ENCODE measurements around the gene SPACA7. TPM values are rescaled to one million over a fixed set of nuclear protein-coding genes. Genes with fewer than 3 reads are reported as not detected.
"Not testable (repeated sequence)": the region's sequence is repeated elsewhere in the genome, so short reads cannot be mapped to it uniquely, and the experiment has no call there.

SPACA7 gene
- total RNA-seq, 2 experiments from 2014 or later, result not detected

DNA sequence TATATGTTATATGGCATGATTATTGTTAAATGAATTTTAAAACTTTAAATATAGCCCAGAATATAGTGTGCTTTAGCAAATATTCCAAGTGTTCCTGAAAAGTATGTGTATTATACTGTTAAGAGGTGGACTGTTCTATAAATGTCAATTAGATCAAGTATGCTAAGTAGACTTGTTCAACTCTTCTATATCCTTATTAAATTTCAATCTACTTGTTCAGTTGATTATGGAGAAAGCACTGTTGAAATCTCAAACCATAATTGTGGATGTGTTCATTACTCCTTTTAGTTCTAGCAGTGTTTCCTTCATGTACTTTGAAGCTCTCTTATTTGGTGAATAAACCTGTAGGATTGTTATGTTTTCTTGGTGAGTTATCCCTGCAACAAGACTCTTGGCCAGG is 52.5 kb downstream of the SPACA7 start:
- no peak overlapping the region for H3K27ac Mint-ChIP-seq
- peaks cover 3% of the 10 kb centered on the region for H3K27me3 Mint-ChIP-seq
- ChIA-PET CTCF (no interaction called here), POLR2A (no interaction called here)
- DNase-seq, result no peak
- no peaks in the 10 kb centered on the region for H3K4me1 Mint-ChIP-seq (ENCODE audit: low read depth)
- intact Hi-C loops (cut with micrococcal nuclease), result no loop called here
- no peaks in the 10 kb centered on the region for H3K36me3 Mint-ChIP-seq (ENCODE audit: low read depth)
- no peak for ATAC-seq
- TF ChIP-seq, protein P1, sequence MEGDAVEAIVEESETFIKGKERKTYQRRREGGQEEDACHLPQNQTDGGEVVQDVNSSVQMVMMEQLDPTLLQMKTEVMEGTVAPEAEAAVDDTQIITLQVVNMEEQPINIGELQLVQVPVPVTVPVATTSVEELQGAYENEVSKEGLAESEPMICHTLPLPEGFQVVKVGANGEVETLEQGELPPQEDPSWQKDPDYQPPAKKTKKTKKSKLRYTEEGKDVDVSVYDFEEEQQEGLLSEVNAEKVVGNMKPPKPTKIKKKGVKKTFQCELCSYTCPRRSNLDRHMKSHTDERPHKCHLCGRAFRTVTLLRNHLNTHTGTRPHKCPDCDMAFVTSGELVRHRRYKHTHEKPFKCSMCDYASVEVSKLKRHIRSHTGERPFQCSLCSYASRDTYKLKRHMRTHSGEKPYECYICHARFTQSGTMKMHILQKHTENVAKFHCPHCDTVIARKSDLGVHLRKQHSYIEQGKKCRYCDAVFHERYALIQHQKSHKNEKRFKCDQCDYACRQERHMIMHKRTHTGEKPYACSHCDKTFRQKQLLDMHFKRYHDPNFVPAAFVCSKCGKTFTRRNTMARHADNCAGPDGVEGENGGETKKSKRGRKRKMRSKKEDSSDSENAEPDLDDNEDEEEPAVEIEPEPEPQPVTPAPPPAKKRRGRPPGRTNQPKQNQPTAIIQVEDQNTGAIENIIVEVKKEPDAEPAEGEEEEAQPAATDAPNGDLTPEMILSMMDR (IDR thresholded peaks at IDR 0.05), result no peak
- peaks cover 14% of the 10 kb centered on the region for H3K9me3 Mint-ChIP-seq
- no peak overlapping the region for H3K4me3 Mint-ChIP-seq

DNA sequence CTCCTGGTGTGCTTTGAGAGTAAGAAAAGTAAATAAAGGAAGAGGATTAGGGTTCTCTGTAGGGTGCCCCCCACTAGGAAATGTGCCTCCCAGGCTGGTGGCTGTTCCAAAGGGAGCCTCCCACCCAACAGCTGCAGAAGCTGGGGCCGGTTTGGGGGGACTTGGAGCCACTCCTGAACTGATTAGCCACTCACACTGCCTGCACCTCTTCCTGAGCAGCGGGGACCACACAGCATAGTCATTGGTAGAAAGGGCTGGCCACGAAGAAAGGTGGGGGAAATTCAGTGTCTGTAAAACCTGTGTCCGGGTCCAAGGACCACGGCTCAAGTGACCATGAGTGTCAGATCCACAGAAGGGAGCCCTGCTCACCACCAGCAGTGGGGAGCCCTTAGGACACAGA is 55.6 kb downstream of the SPACA7 start:
- H3K36me3 Mint-ChIP-seq (ENCODE audit: low read depth), result no peaks in the 10 kb centered on the region
- POLR2A ChIA-PET, result no interaction called here
- CTCF ChIA-PET, result no interaction called here
- no peaks in the 10 kb centered on the region for H3K4me1 Mint-ChIP-seq (ENCODE audit: low read depth)
- intact Hi-C loops (cut with micrococcal nuclease), result no loop called here
- ATAC-seq, result no peak
- no peak for DNase-seq
- H3K27me3 Mint-ChIP-seq, result peaks cover 4% of the 10 kb centered on the region
- no peak overlapping the region for H3K4me3 Mint-ChIP-seq
- no peak overlapping the region for H3K27ac Mint-ChIP-seq
- peaks cover 11% of the 10 kb centered on the region for H3K9me3 Mint-ChIP-seq
- TF ChIP-seq, protein P1 (IDR thresholded peaks at IDR 0.05), result no peak

DNA sequence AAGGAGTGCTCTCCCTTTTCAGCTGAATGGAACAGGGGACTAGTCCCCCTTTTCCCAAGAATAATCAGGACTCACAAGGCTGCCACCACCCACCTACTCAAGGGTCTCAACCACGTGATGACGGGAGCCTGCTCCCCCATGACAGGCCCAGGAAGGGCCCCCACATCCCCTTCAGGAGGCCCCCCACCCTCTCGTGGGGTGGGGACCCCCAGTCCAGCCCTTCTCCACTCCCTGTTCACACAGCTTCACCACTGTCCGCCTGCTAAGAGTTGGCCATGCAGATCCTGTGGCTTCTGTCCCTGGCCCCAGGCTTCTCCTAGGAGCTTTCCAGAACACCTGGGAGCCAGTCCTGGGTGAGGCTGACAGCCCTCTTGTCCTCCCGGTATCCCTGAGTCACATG is 56.6 kb downstream of the SPACA7 start:
- H3K4me3 Mint-ChIP-seq; POLR2A ChIA-PET; H3K9me3 Mint-ChIP-seq; ATAC-seq; intact Hi-C loops (cut with micrococcal nuclease); H3K27me3 Mint-ChIP-seq; H3K27ac Mint-ChIP-seq; CTCF ChIA-PET; H3K4me1 Mint-ChIP-seq (ENCODE audit: low read depth); H3K36me3 Mint-ChIP-seq (ENCODE audit: low read depth); DNase-seq: not testable (repeated sequence)

DNA sequence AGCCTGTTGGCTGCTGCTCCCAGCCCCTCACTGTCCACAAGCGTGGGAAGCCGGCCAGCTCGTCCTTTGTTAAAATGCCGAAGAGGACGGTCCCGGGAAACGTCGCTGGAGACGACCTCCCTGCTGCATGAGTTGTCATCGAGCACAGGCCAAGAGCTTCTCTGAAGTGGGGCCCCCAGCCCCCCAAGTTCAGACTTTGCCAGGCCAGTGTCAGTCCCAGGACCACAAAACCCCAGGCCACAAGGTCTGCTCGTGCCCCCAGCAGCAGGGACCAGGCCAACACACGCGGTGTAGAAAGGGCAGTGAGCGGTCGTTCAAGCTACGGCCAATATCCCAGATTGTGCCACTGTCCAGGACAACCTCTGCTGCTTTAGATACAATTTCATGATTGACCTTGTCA is 57.4 kb downstream of the SPACA7 start:
- H3K27ac Mint-ChIP-seq; intact Hi-C loops (cut with micrococcal nuclease); H3K27me3 Mint-ChIP-seq; DNase-seq; H3K4me1 Mint-ChIP-seq (ENCODE audit: low read depth); H3K9me3 Mint-ChIP-seq; H3K4me3 Mint-ChIP-seq; ATAC-seq; CTCF ChIA-PET; H3K36me3 Mint-ChIP-seq (ENCODE audit: low read depth); POLR2A ChIA-PET: not testable (repeated sequence)

DNA sequence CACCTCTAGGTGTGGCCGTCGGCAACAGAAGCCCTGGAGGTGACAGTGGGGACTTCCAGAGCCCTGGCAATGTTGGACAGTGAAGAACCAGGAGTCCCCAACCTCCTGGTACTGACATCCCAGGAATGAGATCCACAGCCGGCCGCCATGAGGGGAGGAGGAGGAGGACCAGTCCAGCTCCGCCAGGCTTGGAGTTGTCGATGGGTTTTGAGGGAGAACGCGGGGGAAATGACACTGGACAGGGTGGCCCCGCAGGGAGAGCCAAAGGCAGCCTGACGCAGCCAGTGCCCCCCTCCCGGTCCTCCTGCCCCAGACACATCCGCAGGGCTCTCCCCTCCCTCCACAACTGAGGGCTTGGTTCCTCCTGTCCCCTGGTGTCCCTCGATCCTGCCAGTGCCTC is 57.9 kb downstream of the SPACA7 start:
- POLR2A ChIA-PET, result no interaction called here
- Mint-ChIP-seq H3K4me3 (no peak overlapping the region), H3K9me3 (peaks cover 2% of the 10 kb centered on the region), H3K27me3 (peaks cover 5% of the 10 kb centered on the region), H3K36me3 (ENCODE audit: low read depth) (no peaks in the 10 kb centered on the region), H3K27ac (no peak overlapping the region), H3K4me1 (ENCODE audit: low read depth) (no peaks in the 10 kb centered on the region)
- CTCF ChIA-PET, result no interaction called here
- intact Hi-C loops (cut with micrococcal nuclease), result no loop called here
- TF ChIP-seq, protein P1 (IDR thresholded peaks at IDR 0.05), result no peak
- ATAC-seq, result no peak
- DNase-seq, result no peak

DNA sequence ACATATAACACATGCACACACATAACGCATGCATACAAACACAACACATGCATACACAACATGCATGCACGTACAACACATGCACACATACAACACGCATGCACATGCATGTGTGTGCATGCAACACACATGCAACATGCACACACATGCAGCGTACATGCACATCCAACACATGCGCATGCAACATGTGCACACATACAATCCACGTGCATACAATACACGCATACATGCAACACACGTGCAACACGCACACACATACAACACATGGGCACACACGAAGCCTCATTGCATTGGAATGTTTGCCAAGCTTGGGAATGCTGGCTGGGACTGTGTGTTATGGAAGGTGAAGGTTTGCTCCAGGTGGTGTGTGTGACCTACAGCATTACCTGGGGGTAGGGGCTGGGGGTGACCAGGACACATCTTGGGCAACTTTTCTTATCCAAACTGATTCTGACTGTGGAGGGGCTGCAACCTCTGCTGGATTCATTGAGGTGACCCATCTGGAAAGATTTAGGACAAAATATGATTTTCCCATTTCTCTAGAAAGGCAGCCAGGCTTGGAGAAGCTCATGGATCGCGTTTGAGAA is 58.9 kb downstream of the SPACA7 start:
- ChIA-PET POLR2A (no interaction called here), CTCF (no interaction called here)
- H3K27me3 Mint-ChIP-seq, result peaks cover 3% of the 10 kb centered on the region
- ATAC-seq (no peak), DNase-seq (no peak)
- intact Hi-C loops (cut with micrococcal nuclease), result no loop called here
- TF ChIP-seq, protein P1 (IDR thresholded peaks at IDR 0.05), result no peak
- H3K4me3 Mint-ChIP-seq, result no peak overlapping the region
- no peaks in the 10 kb centered on the region for H3K9me3 Mint-ChIP-seq
- no peak overlapping the region for H3K27ac Mint-ChIP-seq
- no peaks in the 10 kb centered on the region for H3K4me1 Mint-ChIP-seq (ENCODE audit: low read depth)
- no peaks in the 10 kb centered on the region for H3K36me3 Mint-ChIP-seq (ENCODE audit: low read depth)
